Measurements from ENCODE around the gene SREBF2. TPM values are rescaled to one million over a fixed set of nuclear protein-coding genes. Genes with fewer than 3 reads are reported as not detected.
"Not testable (repeated sequence)": the region's sequence is repeated elsewhere in the genome, so short reads cannot be mapped to it uniquely, and the experiment has no call there.

Gene SREBF2
- total RNA-seq, 1 donor from 2014 or later, result 257 TPM

GRCh38 chr22:41946629-41947423 lies 113.9 kb downstream of the SREBF2 start, which contains the start of gene CENPM:
CENPM (minus strand) TSS chr22:41947152; CDS start chr22:41947076, 76 bp downstream.
- DNase-seq (ENCODE audit: low spot score), result peak; percentile 91

GRCh38 chr22:41947424-41948080 lies 114.6 kb downstream of the SREBF2 start:
- DNase-seq (ENCODE audit: low spot score), result no peak

- no peak for DNase-seq (ENCODE audit: low spot score)
These were observed 115.2 kb downstream of the SREBF2 start for GRCh38 chr22:41948142-41948541.

DNA sequence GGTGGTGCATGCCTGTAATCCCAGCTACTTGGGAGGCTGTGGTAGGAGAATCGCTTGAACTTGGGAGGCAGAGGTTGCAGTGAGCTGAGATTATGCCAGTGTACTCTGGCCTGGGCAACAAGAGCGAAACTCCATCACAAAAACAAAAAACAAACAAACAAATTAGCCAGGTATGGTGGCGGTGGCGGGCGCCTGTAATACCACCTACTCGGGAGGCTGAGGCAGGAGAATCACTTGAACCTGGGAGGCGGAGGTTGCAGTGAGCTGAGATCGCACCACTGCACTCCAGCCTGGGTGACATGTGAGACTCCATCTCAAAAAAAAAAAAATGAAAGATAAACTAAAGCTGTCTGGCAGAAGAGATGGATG lies 116.0 kb downstream of the SREBF2 start:
- DNase-seq (ENCODE audit: low spot score), result not testable (repeated sequence)

DNA sequence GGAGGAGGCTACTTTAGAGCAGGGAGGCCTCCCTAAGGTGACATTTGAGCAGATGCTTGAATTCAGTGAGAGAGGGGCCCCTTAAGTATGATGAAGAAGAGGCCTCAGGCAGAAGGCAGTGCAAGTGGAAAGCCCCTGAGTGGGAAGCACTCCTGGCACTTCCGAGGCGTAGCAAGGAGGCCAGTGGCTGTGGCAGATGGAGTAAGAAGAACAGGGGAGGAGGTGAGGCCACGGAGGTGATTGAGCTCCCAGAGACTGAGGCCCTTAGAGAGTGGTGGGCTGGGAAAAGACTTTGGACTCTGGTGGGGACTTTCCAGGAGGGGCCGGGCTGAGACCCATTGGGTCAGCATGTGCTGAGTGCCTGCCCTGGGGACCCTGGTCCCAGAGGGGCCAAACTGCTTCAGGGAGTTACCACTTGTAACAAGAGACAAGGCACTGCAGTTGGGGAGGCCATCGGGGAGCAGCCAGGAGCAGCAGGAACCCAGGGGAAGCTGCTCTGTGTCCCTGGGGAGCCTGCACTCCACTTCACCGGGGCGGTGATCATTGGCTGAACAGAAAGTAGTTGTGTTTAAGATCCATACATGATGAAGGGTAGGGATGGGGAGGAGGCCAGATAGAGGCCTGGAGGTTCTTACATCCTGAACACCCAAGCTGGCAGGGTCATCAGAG lies 116.5 kb downstream of the SREBF2 start:
- DNase-seq (ENCODE audit: low spot score), result no peak

- DNase-seq (ENCODE audit: low spot score), result no peak
These were observed 119.1 kb downstream of the SREBF2 start, which contains the start of gene SMIM45 for GRCh38 chr22:41951898-41952474. SMIM45 (plus strand) TSS chr22:41952150.

DNA sequence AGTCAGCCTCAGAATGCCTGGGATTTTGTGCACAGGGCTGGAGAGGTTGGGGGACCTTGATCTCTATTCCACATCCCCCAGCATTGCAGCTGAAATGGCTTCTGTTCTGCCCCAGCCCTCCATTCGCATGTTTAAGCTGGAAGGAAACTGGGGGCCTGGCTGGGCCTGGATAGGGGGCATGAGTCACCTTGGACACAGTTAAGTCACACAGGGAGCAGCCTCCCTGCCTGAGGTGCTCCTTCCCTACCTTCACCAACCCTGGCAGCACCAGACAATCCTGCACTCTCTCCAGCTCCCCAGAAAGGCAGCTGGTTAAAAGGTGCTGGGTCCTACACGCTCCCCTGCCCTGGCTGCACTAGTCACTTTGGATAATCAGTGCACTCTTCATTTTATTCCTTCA lies 119.8 kb downstream of the SREBF2 start:
- DNase-seq (ENCODE audit: low spot score), result no peak

Other genes with a start within 250 kb of the SREBF2 start
- 80.4 TPM for gene PMM1, start 243.3 kb upstream of the SREBF2 start, total RNA-seq
- gene DESI1, start 212.1 kb upstream of the SREBF2 start, total RNA-seq, result 39.4 TPM
- gene XRCC6, start 211.8 kb upstream of the SREBF2 start, total RNA-seq, result 170 TPM
- gene SNU13, start 144.2 kb upstream of the SREBF2 start, total RNA-seq, result 109 TPM
- 1.4 TPM for gene MEI1, start 133.6 kb upstream of the SREBF2 start, total RNA-seq
- gene CCDC134, start 32.4 kb upstream of the SREBF2 start, total RNA-seq, result 10.2 TPM
- gene SHISA8, start 82.0 kb downstream of the SREBF2 start, total RNA-seq, result 1.4 TPM
- 0.55 TPM for gene TNFRSF13C, start 93.7 kb downstream of the SREBF2 start, total RNA-seq
- 3.2 TPM for gene CENPM, start 114.0 kb downstream of the SREBF2 start, total RNA-seq
- 0.60 TPM for gene SEPTIN3, start 136.3 kb downstream of the SREBF2 start, total RNA-seq
- 1.6 TPM for gene WBP2NL, start 165.7 kb downstream of the SREBF2 start, total RNA-seq
- gene NAGA, start 237.7 kb downstream of the SREBF2 start, total RNA-seq, result 45.0 TPM
- gene PHETA2, start 241.1 kb downstream of the SREBF2 start, total RNA-seq, result 10.3 TPM
- gene SMDT1, start 246.6 kb downstream of the SREBF2 start, total RNA-seq, result 121 TPM

All from mucosa of gallbladder (tissue), 1 donor.